Heart left ventricle (tissue), 13 donors: ENCODE data around the gene DNASE2B.

Experiments
- POLR2A ChIP-seq, 2 donors: fragments of 450-650 bp; IDR thresholded peaks; one replicate each; pipeline ENCODE4 v1.6.1; 2017; ENCODE audit warnings: antibody characterized with exemption in 2 of 2, mild to moderate bottlenecking in 2 of 2, moderate library complexity in 2 of 2
- TF ChIP-seq, protein P1 (sequence below), 12 donors: fragments of 200-600 bp; sonication (generic) in 4 of 12; IDR thresholded peaks; one replicate each; pipeline versions ENCODE4 v1.5.0 to v1.8.0; 2018 to 2022; ENCODE audit warnings: antibody characterized with exemption in 12 of 12, mild to moderate bottlenecking in 5 of 12
- donor health status: ischemic (EF 13 %, LVEDD 7.1; RV severe dilation, severe dysfunction).
- donor health status: DM: no; HTN: yes; CAD: no.
- donor health status: DM: no; HTN: no; CAD: no.
- donor health status: ischemic (EF 25% LVEDD 6.9; RV normal size, moderate dysfunction).
- donor health status: ischemic (EF 25% LVEDD 5.7; RV mildly dilated, moderate dysfunction).
- donor health status: ischemic (EF 35%, LVEDD 5.7; RV mildly dilated, moderate dysfunction).
- donor health status: nonischemic (EF 11% LVEDD 7.7; RV severe dilation, severe dysfunction).
- donor health status: DM: yes; HTN: yes; CAD: no.
- donor health status: PGD.
- donor health status: ischemic (EF 29% LVEDD 5.4; RV normal size, mild dysfunction).
- donor health status: nonischemic (EF 23%, LVEDD 6.1; RV moderate dilation, normal function).

DNA sequence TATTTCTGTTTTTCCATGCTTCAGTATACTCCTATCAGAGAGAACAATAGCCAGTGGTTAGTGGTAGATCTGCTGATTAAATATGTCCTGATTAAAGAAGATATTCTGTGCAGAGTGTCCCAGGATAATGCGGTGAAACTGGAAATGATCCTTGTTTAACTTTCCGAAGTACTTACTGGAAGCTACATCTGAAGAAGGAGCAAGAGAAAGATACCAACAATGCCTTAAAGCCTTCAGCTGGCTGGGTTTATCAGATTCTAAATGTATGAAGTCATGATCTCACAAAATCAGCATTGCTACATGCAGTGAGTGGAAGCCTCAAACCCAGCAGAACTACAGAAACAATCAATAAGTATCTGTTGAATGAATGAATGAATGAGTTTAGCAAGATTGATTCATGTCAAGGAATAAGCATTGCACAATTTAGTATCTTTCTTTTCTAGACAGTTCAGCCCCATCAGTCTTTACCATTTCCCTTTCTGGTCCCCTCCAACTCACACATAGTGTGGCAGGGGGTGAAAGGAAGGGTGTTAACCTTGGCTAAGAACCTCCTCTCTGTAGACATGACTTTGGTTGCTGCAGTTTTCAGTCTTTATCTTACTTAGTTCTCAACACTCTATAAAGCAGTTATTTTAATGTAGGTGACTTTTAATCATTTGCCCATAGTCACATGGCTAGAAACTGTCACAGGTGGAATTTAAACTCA lies 24.7 kb upstream of the DNASE2B start:
- TF ChIP-seq, protein P1, sequence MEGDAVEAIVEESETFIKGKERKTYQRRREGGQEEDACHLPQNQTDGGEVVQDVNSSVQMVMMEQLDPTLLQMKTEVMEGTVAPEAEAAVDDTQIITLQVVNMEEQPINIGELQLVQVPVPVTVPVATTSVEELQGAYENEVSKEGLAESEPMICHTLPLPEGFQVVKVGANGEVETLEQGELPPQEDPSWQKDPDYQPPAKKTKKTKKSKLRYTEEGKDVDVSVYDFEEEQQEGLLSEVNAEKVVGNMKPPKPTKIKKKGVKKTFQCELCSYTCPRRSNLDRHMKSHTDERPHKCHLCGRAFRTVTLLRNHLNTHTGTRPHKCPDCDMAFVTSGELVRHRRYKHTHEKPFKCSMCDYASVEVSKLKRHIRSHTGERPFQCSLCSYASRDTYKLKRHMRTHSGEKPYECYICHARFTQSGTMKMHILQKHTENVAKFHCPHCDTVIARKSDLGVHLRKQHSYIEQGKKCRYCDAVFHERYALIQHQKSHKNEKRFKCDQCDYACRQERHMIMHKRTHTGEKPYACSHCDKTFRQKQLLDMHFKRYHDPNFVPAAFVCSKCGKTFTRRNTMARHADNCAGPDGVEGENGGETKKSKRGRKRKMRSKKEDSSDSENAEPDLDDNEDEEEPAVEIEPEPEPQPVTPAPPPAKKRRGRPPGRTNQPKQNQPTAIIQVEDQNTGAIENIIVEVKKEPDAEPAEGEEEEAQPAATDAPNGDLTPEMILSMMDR (IDR thresholded peaks at IDR 0.05), result no peak
- TF ChIP-seq POLR2A (IDR thresholded peaks at IDR 0.05), result no peak
